Breast epithelium (tissue), 4 donors: ENCODE results near the gene PADI2. TPM values are rescaled to one million over a fixed set of nuclear protein-coding genes. Genes with fewer than 3 reads are reported as not detected.

ENCODE experiments used
- DNase-seq, 2 donors: peaks; one replicate each; pipeline ENCODE4 v3.0.0-alpha.2; 2019; ENCODE audit warnings: low spot score in 2 of 2
- H3K27ac ChIP-seq, 2 donors: fragments of 200-600 bp; sonication (generic) in 1 of 2; one replicate each; pipeline ENCODE4 v1.5.1; 2016 to 2019; ENCODE audit warnings: mild to moderate bottlenecking in 1 of 2
- H3K27me3 ChIP-seq, 2 donors: fragments of 200-600 bp; sonication (generic) in 1 of 2; one replicate each; pipeline versions ENCODE4 v1.5.1 to v1.6.0; 2017 to 2019; ENCODE audit warnings: control low read depth in 1 of 2, mild to moderate bottlenecking in 1 of 2
- H3K36me3 ChIP-seq: fragments of 200-600 bp; one replicate; pipeline ENCODE4 v1.5.1; 2019
- H3K4me1 ChIP-seq, 2 donors: fragments of 200-600 bp; sonication (generic); one replicate each; pipeline ENCODE4 v1.5.1; 2016 to 2019; ENCODE audit warnings: control low read depth in 1 of 2
- H3K4me3 ChIP-seq, 3 donors: fragments of 200-600 bp; sonication (generic); 1 replicate in 2 of 3; 2 replicates in 1 of 3; pipeline ENCODE4 v1.5.1; 2016 to 2019; ENCODE audit warnings: mild to moderate bottlenecking in 3 of 3, moderate library complexity in 2 of 3
- H3K9me3 ChIP-seq, 2 donors: fragments of 200-600 bp; sonication (generic) in 1 of 2; one replicate each; pipeline ENCODE4 v1.5.1; 2016 to 2019; ENCODE audit warnings: control low read depth in 1 of 2
- CTCF ChIP-seq, 3 donors: fragments of 450-650 bp; IDR thresholded peaks; one replicate each; pipeline ENCODE4 v1.5.1; 2016 to 2017; ENCODE audit warnings: antibody characterized with exemption in 3 of 3, mild to moderate bottlenecking in 3 of 3, moderate library complexity in 3 of 3
- POLR2A ChIP-seq: fragments of 450-650 bp; IDR thresholded peaks from one replicate; pipeline ENCODE4 v1.6.1; 2016; ENCODE audit warnings: antibody characterized with exemption, mild to moderate bottlenecking, moderate library complexity
- POLR2AphosphoS5 ChIP-seq, 3 donors: sonication (generic); formaldehyde crosslinking; IDR thresholded peaks; one replicate each; pipeline ENCODE4 v1.6.1; 2017; ENCODE audit warnings: antibody characterized with exemption in 3 of 3
- intact Hi-C: fragments of 100-400 bp; cut with DNase I; formaldehyde crosslinking; loops from one replicate; pipeline ENCODE4 v1.15.1; 2023; ENCODE audit warnings: low total_unique reads
- total RNA-seq, 3 donors: library from RNA; depleted of rRNA; stranded (reverse); fragments of >200 nt; gene quantifications; one replicate each; pipeline ENCODE4 v1.1.0, GENCODE V29; 2016

Gene PADI2
- total RNA-seq, 3 donors from 2014 or later, result 0.32 to 29.4 (median 9.2) TPM

GRCh38 chr1:17123196-17124045, 4.2 kb upstream of the PADI2 start:
- TF ChIP-seq CTCF (IDR thresholded peaks at IDR 0.05) (no peak), POLR2AphosphoS5 (IDR thresholded peaks at IDR 0.05) (no peak), POLR2A (no peak)
- H3K4me1 ChIP-seq, result no peaks in the 10 kb centered on the region
- intact Hi-C loops, result loop anchor here (10.0 kb wide), 1 partner anchor 111 kb away; no protein-coding TSS in a partner anchor

GRCh38 chr1:17122521-17123164, 3.4 kb upstream of the PADI2 start:
- no peaks in the 10 kb centered on the region for H3K36me3 ChIP-seq
- no peak for DNase-seq
- TF ChIP-seq POLR2A (no peak), CTCF (IDR thresholded peaks at IDR 0.05) (no peak), POLR2AphosphoS5 (IDR thresholded peaks at IDR 0.05) (no peak)
- no peak overlapping the region for H3K27ac ChIP-seq
- no peaks in the 10 kb centered on the region for H3K9me3 ChIP-seq
- H3K4me1 ChIP-seq, result no peaks in the 10 kb centered on the region
- intact Hi-C loops, result loop anchor here (10.0 kb wide), 1 partner anchor 112 kb away; no protein-coding TSS in a partner anchor
- no peak overlapping the region for H3K4me3 ChIP-seq
- H3K27me3 ChIP-seq, result peaks cover 3 to 9% of the 10 kb centered on the region in 2 donors

More at GRCh38 chr1:17123196-17124045, 4.2 kb upstream of the PADI2 start:
- no peaks in the 10 kb centered on the region for H3K36me3 ChIP-seq
- H3K27ac ChIP-seq, result no peak overlapping the region
- H3K9me3 ChIP-seq, result no peaks in the 10 kb centered on the region
- no peak for DNase-seq
- H3K4me3 ChIP-seq, result no peak overlapping the region
- H3K27me3 ChIP-seq, result peaks cover 0 to 4% of the 10 kb centered on the region in 2 donors

- H3K4me3 ChIP-seq, result no peak overlapping the region
- H3K36me3 ChIP-seq, result no peaks in the 10 kb centered on the region
- H3K9me3 ChIP-seq, result no peaks in the 10 kb centered on the region
- H3K27ac ChIP-seq, result no peak overlapping the region
- H3K4me1 ChIP-seq, result no peaks in the 10 kb centered on the region
- DNase-seq, result no peak
- TF ChIP-seq POLR2AphosphoS5 (IDR thresholded peaks at IDR 0.05) (no peak), POLR2A (no peak)
- intact Hi-C loops, result loop anchor here (10.0 kb wide), 1 partner anchor 113 kb away; no protein-coding TSS in a partner anchor
- peaks cover 4 to 11% of the 10 kb centered on the region in 2 donors for H3K27me3 ChIP-seq
Observed at GRCh38 chr1:17121881-17122280, 2.6 kb upstream of the PADI2 start.

- Histone ChIP-seq H3K4me1 (no peaks in the 10 kb centered on the region), H3K4me3 (no peak overlapping the region), H3K27ac (no peak overlapping the region), H3K36me3 (no peaks in the 10 kb centered on the region), H3K9me3 (no peaks in the 10 kb centered on the region), H3K27me3 (peaks cover 4 to 11% of the 10 kb centered on the region in 2 donors)
- TF ChIP-seq CTCF (IDR thresholded peaks at IDR 0.05), result no peak
- no peak for TF ChIP-seq POLR2A
- TF ChIP-seq POLR2AphosphoS5 (IDR thresholded peaks at IDR 0.05), result no peak
- intact Hi-C loops, result loop anchor here (10.0 kb wide), 1 partner anchor 114 kb away; no protein-coding TSS in a partner anchor
- no peak for DNase-seq
Observed at GRCh38 chr1:17120962-17121837, 1.9 kb upstream of the PADI2 start.

GRCh38 chr1:17120481-17120877, 1.2 kb upstream of the PADI2 start:
- intact Hi-C loops, result loop anchor here (10.0 kb wide), 1 partner anchor 114 kb away; no protein-coding TSS in a partner anchor
- Histone ChIP-seq H3K27ac (no peak overlapping the region), H3K4me1 (no peaks in the 10 kb centered on the region)

More at GRCh38 chr1:17120481-17120877, 1.2 kb upstream of the PADI2 start:
- Histone ChIP-seq H3K9me3 (no peaks in the 10 kb centered on the region), H3K27me3 (peaks cover 4 to 11% of the 10 kb centered on the region in 2 donors), H3K36me3 (no peaks in the 10 kb centered on the region), H3K4me3 (no peak overlapping the region)
- no peak for TF ChIP-seq CTCF (IDR thresholded peaks at IDR 0.05)
- no peak for TF ChIP-seq POLR2A
- no peak for TF ChIP-seq POLR2AphosphoS5 (IDR thresholded peaks at IDR 0.05)
- DNase-seq, result no peak
